ENCODE data around the gene LGR4. TPM values are rescaled to one million over a fixed set of nuclear protein-coding genes. Genes with fewer than 3 reads are reported as not detected.
A peak's percentile ranks its signal among the peaks of the same experiment; 100 is the strongest.

The LGR4 gene
- total and polyA plus RNA-seq, 9 of the 15 experiments (the other 6 are each of a cell fraction or from before 2014, with no cell fraction given), result 0.94 to 10.1 (median 5.8) TPM

DNA sequence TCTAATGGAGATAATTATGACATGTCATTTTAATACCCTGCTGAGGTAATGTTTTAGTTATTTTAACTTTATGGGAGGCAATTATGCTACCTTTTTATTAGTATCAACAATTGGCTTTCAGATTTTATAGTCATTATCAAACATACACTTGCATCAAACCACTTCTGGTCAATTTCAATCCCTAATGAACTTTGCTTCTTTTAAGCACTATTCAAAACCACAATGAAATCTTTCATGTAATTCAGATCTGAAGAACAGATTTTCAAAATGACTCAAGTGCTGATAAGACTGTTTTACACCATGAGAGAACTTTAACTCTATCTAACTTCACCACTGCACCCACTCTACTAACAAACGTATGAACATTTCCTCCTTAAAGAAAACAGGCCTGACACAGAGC, 83.7 kb downstream of the LGR4 start (continued):
- TF ChIP-seq, protein P1, sequence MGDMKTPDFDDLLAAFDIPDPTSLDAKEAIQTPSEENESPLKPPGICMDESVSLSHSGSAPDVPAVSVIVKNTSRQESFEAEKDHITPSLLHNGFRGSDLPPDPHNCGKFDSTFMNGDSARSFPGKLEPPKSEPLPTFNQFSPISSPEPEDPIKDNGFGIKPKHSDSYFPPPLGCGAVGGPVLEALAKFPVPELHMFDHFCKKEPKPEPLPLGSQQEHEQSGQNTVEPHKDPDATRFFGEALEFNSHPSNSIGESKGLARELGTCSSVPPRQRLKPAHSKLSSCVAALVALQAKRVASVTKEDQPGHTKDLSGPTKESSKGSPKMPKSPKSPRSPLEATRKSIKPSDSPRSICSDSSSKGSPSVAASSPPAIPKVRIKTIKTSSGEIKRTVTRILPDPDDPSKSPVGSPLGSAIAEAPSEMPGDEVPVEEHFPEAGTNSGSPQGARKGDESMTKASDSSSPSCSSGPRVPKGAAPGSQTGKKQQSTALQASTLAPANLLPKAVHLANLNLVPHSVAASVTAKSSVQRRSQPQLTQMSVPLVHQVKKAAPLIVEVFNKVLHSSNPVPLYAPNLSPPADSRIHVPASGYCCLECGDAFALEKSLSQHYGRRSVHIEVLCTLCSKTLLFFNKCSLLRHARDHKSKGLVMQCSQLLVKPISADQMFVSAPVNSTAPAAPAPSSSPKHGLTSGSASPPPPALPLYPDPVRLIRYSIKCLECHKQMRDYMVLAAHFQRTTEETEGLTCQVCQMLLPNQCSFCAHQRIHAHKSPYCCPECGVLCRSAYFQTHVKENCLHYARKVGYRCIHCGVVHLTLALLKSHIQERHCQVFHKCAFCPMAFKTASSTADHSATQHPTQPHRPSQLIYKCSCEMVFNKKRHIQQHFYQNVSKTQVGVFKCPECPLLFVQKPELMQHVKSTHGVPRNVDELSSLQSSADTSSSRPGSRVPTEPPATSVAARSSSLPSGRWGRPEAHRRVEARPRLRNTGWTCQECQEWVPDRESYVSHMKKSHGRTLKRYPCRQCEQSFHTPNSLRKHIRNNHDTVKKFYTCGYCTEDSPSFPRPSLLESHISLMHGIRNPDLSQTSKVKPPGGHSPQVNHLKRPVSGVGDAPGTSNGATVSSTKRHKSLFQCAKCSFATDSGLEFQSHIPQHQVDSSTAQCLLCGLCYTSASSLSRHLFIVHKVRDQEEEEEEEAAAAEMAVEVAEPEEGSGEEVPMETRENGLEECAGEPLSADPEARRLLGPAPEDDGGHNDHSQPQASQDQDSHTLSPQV (IDR thresholded peaks at IDR 0.05), result no peak
- TF ChIP-seq RBM14 (IDR thresholded peaks at IDR 0.05; ENCODE audit: borderline replicate concordance, insufficient read depth, low read depth, low read length) (no peak), TEAD4 (IDR thresholded peaks at IDR 0.05; ENCODE audit: low read length) (peak; percentile 42; the same call in 1 of the 2 replicates), TEAD4 (CRISPR knock-in tag; IDR thresholded peaks at IDR 0.05; ENCODE audit: borderline replicate concordance) (no peak), BACH1 (tag; IDR thresholded peaks at IDR 0.05) (no peak), TEAD2 (tag; IDR thresholded peaks at IDR 0.05) (no peak), SMARCE1 (IDR thresholded peaks at IDR 0.05) (peak; percentile 74; the same call in 1 of the 2 replicates), CBFA2T3 (IDR thresholded peaks at IDR 0.05) (peak; percentile 74)
- TF ChIP-seq, protein P2, sequence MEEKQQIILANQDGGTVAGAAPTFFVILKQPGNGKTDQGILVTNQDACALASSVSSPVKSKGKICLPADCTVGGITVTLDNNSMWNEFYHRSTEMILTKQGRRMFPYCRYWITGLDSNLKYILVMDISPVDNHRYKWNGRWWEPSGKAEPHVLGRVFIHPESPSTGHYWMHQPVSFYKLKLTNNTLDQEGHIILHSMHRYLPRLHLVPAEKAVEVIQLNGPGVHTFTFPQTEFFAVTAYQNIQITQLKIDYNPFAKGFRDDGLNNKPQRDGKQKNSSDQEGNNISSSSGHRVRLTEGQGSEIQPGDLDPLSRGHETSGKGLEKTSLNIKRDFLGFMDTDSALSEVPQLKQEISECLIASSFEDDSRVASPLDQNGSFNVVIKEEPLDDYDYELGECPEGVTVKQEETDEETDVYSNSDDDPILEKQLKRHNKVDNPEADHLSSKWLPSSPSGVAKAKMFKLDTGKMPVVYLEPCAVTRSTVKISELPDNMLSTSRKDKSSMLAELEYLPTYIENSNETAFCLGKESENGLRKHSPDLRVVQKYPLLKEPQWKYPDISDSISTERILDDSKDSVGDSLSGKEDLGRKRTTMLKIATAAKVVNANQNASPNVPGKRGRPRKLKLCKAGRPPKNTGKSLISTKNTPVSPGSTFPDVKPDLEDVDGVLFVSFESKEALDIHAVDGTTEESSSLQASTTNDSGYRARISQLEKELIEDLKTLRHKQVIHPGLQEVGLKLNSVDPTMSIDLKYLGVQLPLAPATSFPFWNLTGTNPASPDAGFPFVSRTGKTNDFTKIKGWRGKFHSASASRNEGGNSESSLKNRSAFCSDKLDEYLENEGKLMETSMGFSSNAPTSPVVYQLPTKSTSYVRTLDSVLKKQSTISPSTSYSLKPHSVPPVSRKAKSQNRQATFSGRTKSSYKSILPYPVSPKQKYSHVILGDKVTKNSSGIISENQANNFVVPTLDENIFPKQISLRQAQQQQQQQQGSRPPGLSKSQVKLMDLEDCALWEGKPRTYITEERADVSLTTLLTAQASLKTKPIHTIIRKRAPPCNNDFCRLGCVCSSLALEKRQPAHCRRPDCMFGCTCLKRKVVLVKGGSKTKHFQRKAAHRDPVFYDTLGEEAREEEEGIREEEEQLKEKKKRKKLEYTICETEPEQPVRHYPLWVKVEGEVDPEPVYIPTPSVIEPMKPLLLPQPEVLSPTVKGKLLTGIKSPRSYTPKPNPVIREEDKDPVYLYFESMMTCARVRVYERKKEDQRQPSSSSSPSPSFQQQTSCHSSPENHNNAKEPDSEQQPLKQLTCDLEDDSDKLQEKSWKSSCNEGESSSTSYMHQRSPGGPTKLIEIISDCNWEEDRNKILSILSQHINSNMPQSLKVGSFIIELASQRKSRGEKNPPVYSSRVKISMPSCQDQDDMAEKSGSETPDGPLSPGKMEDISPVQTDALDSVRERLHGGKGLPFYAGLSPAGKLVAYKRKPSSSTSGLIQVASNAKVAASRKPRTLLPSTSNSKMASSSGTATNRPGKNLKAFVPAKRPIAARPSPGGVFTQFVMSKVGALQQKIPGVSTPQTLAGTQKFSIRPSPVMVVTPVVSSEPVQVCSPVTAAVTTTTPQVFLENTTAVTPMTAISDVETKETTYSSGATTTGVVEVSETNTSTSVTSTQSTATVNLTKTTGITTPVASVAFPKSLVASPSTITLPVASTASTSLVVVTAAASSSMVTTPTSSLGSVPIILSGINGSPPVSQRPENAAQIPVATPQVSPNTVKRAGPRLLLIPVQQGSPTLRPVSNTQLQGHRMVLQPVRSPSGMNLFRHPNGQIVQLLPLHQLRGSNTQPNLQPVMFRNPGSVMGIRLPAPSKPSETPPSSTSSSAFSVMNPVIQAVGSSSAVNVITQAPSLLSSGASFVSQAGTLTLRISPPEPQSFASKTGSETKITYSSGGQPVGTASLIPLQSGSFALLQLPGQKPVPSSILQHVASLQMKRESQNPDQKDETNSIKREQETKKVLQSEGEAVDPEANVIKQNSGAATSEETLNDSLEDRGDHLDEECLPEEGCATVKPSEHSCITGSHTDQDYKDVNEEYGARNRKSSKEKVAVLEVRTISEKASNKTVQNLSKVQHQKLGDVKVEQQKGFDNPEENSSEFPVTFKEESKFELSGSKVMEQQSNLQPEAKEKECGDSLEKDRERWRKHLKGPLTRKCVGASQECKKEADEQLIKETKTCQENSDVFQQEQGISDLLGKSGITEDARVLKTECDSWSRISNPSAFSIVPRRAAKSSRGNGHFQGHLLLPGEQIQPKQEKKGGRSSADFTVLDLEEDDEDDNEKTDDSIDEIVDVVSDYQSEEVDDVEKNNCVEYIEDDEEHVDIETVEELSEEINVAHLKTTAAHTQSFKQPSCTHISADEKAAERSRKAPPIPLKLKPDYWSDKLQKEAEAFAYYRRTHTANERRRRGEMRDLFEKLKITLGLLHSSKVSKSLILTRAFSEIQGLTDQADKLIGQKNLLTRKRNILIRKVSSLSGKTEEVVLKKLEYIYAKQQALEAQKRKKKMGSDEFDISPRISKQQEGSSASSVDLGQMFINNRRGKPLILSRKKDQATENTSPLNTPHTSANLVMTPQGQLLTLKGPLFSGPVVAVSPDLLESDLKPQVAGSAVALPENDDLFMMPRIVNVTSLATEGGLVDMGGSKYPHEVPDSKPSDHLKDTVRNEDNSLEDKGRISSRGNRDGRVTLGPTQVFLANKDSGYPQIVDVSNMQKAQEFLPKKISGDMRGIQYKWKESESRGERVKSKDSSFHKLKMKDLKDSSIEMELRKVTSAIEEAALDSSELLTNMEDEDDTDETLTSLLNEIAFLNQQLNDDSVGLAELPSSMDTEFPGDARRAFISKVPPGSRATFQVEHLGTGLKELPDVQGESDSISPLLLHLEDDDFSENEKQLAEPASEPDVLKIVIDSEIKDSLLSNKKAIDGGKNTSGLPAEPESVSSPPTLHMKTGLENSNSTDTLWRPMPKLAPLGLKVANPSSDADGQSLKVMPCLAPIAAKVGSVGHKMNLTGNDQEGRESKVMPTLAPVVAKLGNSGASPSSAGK (IDR thresholded peaks at IDR 0.05), result no peak
